Measurements from ENCODE around the gene SPTBN2.

Gene SPTBN2

DNA sequence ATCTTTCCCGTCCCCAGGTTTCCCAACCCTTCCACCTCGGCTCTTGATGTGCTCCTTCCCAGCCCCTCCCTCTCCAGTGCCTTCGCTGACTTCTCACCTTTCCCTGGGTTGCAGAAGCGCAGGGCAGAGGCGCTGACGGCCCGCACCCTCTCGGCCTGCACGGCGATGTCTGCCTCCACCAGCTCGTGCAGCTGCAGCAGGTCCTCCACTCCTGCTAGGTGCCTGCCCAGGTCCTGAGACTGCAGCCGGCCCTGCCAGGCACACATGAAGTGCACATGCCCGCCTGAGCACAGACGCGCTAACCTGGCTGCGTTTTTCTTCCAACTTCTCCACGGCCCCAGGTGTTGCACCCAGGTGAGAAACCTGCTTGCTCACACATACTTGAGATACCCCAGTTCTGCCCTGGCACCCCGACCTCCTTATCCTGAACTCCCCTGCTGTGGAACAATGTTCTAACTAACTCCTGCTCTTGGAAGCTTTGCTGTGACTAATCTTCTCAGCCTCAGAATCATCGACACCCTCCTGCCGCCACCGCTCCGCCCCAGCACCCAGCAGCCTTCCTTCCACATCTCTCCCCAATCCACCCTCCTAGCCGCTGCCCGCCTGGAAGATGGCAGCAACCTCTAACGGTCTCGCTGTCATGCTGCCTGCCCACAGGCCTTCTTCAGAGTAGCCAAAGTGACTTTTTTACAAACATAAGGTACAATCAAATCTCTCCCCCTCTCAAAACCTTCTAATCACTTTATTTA, 23.3 kb downstream of the SPTBN2 start:
- Histone ChIP-seq H3K4me3 (ENCODE audit: low read length) (no peak overlapping the region), H3K79me1 (ENCODE audit: low read length) (no peaks in the 10 kb centered on the region), H3K23ac (ENCODE audit: low read length) (no peak overlapping the region), H2BK15ac (replicated peaks; ENCODE audit: low read depth) (no peak overlapping the region), H4K5ac (ENCODE audit: low read length) (no peak overlapping the region), H2BK120ac (ENCODE audit: low read depth, low read length) (no peak overlapping the region), H3K79me2 (ENCODE audit: control insufficient read depth, insufficient read depth, low read length) (no peaks in the 10 kb centered on the region), H3K4me1 (ENCODE audit: control insufficient read depth, low read depth, low read length) (no peaks in the 10 kb centered on the region), H3K56ac (ENCODE audit: low read length) (no peak overlapping the region), H3K27ac (ENCODE audit: low read depth, low read length) (no peak overlapping the region), H3K18ac (ENCODE audit: low read length) (no peak overlapping the region), H2BK5ac (ENCODE audit: low read length) (no peak overlapping the region), H4K8ac (ENCODE audit: low read depth, low read length) (no peak overlapping the region), H3K36me3 (ENCODE audit: control insufficient read depth, insufficient read depth, low read length) (peaks cover 3% of the 10 kb centered on the region), H2AK5ac (ENCODE audit: low read length) (no peak overlapping the region), H3K4me2 (ENCODE audit: low read length) (no peak overlapping the region), H3K27me3 (ENCODE audit: insufficient read depth, low read length, poor library complexity) (no peaks in the 10 kb centered on the region), H3K4ac (ENCODE audit: low read depth, low read length) (no peak overlapping the region), H3K9ac (ENCODE audit: low read length) (no peak overlapping the region)
- DNase-seq: no peak
- no CpG with 5 or more reads among the region's 26 CpGs for WGBS (ENCODE audit: extremely low coverage, insufficient coverage, low lambda C conversion rate)

GRCh38 chr11:66704659-66705360, 24.2 kb downstream of the SPTBN2 start:
- no peak for DNase-seq
- Histone ChIP-seq H3K4me3 (ENCODE audit: low read length) (no peak overlapping the region), H3K56ac (ENCODE audit: low read length) (no peak overlapping the region), H2AK5ac (ENCODE audit: low read length) (no peak overlapping the region), H3K9ac (ENCODE audit: low read length) (no peak overlapping the region), H4K5ac (ENCODE audit: low read length) (no peak overlapping the region), H3K27ac (ENCODE audit: low read depth, low read length) (no peak overlapping the region), H4K8ac (ENCODE audit: low read depth, low read length) (no peak overlapping the region), H3K4me1 (ENCODE audit: control insufficient read depth, low read depth, low read length) (no peaks in the 10 kb centered on the region), H3K79me1 (ENCODE audit: low read length) (no peaks in the 10 kb centered on the region), H3K79me2 (ENCODE audit: control insufficient read depth, insufficient read depth, low read length) (no peaks in the 10 kb centered on the region), H3K36me3 (ENCODE audit: control insufficient read depth, insufficient read depth, low read length) (peaks cover 3% of the 10 kb centered on the region), H2BK15ac (replicated peaks; ENCODE audit: low read depth) (no peak overlapping the region), H3K23ac (ENCODE audit: low read length) (no peak overlapping the region), H2BK5ac (ENCODE audit: low read length) (no peak overlapping the region), H3K4me2 (ENCODE audit: low read length) (no peak overlapping the region), H3K4ac (ENCODE audit: low read depth, low read length) (no peak overlapping the region), H3K18ac (ENCODE audit: low read length) (no peak overlapping the region), H2BK120ac (ENCODE audit: low read depth, low read length) (no peak overlapping the region), H3K27me3 (ENCODE audit: insufficient read depth, low read length, poor library complexity) (no peaks in the 10 kb centered on the region)
- no CpG with 5 or more reads among the region's 46 CpGs for WGBS (ENCODE audit: extremely low coverage, insufficient coverage, low lambda C conversion rate)

- Histone ChIP-seq H2AK5ac (ENCODE audit: low read length) (no peak overlapping the region), H3K27me3 (ENCODE audit: insufficient read depth, low read length, poor library complexity) (no peaks in the 10 kb centered on the region), H4K5ac (ENCODE audit: low read length) (no peak overlapping the region), H3K23ac (ENCODE audit: low read length) (no peak overlapping the region), H3K27ac (ENCODE audit: low read depth, low read length) (no peak overlapping the region), H3K36me3 (ENCODE audit: control insufficient read depth, insufficient read depth, low read length) (peaks cover 2% of the 10 kb centered on the region), H3K56ac (ENCODE audit: low read length) (no peak overlapping the region), H2BK5ac (ENCODE audit: low read length) (no peak overlapping the region), H3K4ac (ENCODE audit: low read depth, low read length) (no peak overlapping the region), H3K79me2 (ENCODE audit: control insufficient read depth, insufficient read depth, low read length) (no peaks in the 10 kb centered on the region), H3K4me3 (ENCODE audit: low read length) (no peak overlapping the region), H4K8ac (ENCODE audit: low read depth, low read length) (no peak overlapping the region), H3K4me1 (ENCODE audit: control insufficient read depth, low read depth, low read length) (no peaks in the 10 kb centered on the region), H3K18ac (ENCODE audit: low read length) (no peak overlapping the region), H2BK120ac (ENCODE audit: low read depth, low read length) (no peak overlapping the region), H3K79me1 (ENCODE audit: low read length) (no peaks in the 10 kb centered on the region), H3K4me2 (ENCODE audit: low read length) (no peak overlapping the region), H2BK15ac (replicated peaks; ENCODE audit: low read depth) (no peak overlapping the region), H3K9ac (ENCODE audit: low read length) (no peak overlapping the region)
- WGBS (ENCODE audit: extremely low coverage, insufficient coverage, low lambda C conversion rate): no CpG with 5 or more reads among the region's 10 CpGs
- DNase-seq: no peak
Measured at GRCh38 chr11:66701432-66702240, 27.4 kb downstream of the SPTBN2 start.

- Histone ChIP-seq H3K18ac (ENCODE audit: low read length) (no peak overlapping the region), H3K9ac (ENCODE audit: low read length) (no peak overlapping the region), H3K79me2 (ENCODE audit: control insufficient read depth, insufficient read depth, low read length) (no peaks in the 10 kb centered on the region), H3K23ac (ENCODE audit: low read length) (no peak overlapping the region), H2BK5ac (ENCODE audit: low read length) (no peak overlapping the region), H3K56ac (ENCODE audit: low read length) (no peak overlapping the region), H3K79me1 (ENCODE audit: low read length) (no peaks in the 10 kb centered on the region), H3K27ac (ENCODE audit: low read depth, low read length) (no peak overlapping the region), H3K4me3 (ENCODE audit: low read length) (no peak overlapping the region), H3K4me1 (ENCODE audit: control insufficient read depth, low read depth, low read length) (no peaks in the 10 kb centered on the region), H3K4me2 (ENCODE audit: low read length) (no peak overlapping the region), H3K27me3 (ENCODE audit: insufficient read depth, low read length, poor library complexity) (no peaks in the 10 kb centered on the region), H4K5ac (ENCODE audit: low read length) (no peak overlapping the region), H3K4ac (ENCODE audit: low read depth, low read length) (no peak overlapping the region), H2BK15ac (replicated peaks; ENCODE audit: low read depth) (no peak overlapping the region), H2BK120ac (ENCODE audit: low read depth, low read length) (no peak overlapping the region), H2AK5ac (ENCODE audit: low read length) (no peak overlapping the region), H4K8ac (ENCODE audit: low read depth, low read length) (no peak overlapping the region), H3K36me3 (ENCODE audit: control insufficient read depth, insufficient read depth, low read length) (peaks cover 2% of the 10 kb centered on the region)
- DNase-seq: no peak
- no CpG with 5 or more reads among the region's 27 CpGs for WGBS (ENCODE audit: extremely low coverage, insufficient coverage, low lambda C conversion rate)
Measured at GRCh38 chr11:66700742-66701141, 28.3 kb downstream of the SPTBN2 start.

DNA sequence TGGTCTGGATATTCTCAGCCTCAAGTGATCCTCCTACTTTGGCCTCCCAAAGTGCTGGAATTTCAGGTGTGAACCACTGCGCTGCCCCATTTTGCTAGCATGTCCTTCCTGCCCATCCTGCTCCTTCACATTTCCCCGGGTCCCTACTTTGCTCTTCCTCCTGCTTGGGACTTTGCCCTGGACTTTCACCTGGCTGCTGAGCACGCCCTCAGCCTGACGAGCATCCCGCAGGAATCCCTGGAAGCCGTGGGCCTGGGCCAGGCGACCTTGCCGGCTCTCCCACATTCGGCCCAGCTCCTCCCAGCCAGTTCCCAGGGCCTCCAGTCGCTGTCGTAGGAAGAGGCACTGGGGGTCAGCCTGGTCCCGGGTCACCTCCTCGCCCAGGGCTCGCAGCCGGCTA, 28.7 kb downstream of the SPTBN2 start:
- peaks cover 2% of the 10 kb centered on the region for H3K36me3 ChIP-seq (ENCODE audit: control insufficient read depth, insufficient read depth, low read length)
- no CpG with 5 or more reads among the region's 15 CpGs for WGBS (ENCODE audit: extremely low coverage, insufficient coverage, low lambda C conversion rate)

More for the DNA sequence above, 28.7 kb downstream of the SPTBN2 start:
- no peaks in the 10 kb centered on the region for H3K79me1 ChIP-seq (ENCODE audit: low read length)
- H4K5ac ChIP-seq (ENCODE audit: low read length): no peak overlapping the region
- H3K23ac ChIP-seq (ENCODE audit: low read length): no peak overlapping the region
- H3K79me2 ChIP-seq (ENCODE audit: control insufficient read depth, insufficient read depth, low read length): no peaks in the 10 kb centered on the region
- H3K4me1 ChIP-seq (ENCODE audit: control insufficient read depth, low read depth, low read length): no peaks in the 10 kb centered on the region
- H3K9ac ChIP-seq (ENCODE audit: low read length): no peak overlapping the region
- H3K18ac ChIP-seq (ENCODE audit: low read length): no peak overlapping the region
- H4K8ac ChIP-seq (ENCODE audit: low read depth, low read length): no peak overlapping the region
- H3K27ac ChIP-seq (ENCODE audit: low read depth, low read length): no peak overlapping the region
- no peak overlapping the region for H2BK15ac ChIP-seq (replicated peaks; ENCODE audit: low read depth)
- no peaks in the 10 kb centered on the region for H3K27me3 ChIP-seq (ENCODE audit: insufficient read depth, low read length, poor library complexity)
- DNase-seq: no peak
- no peak overlapping the region for H3K56ac ChIP-seq (ENCODE audit: low read length)
- no peak overlapping the region for H3K4ac ChIP-seq (ENCODE audit: low read depth, low read length)
- H2AK5ac ChIP-seq (ENCODE audit: low read length): no peak overlapping the region
- no peak overlapping the region for H2BK120ac ChIP-seq (ENCODE audit: low read depth, low read length)
- no peak overlapping the region for H2BK5ac ChIP-seq (ENCODE audit: low read length)
- H3K4me2 ChIP-seq (ENCODE audit: low read length): no peak overlapping the region
- H3K4me3 ChIP-seq (ENCODE audit: low read length): no peak overlapping the region
